Hepatocyte (in vitro differentiated cells): ENCODE measurements around the gene ASXL2. TPM values are rescaled to one million over a fixed set of nuclear protein-coding genes. Genes with fewer than 3 reads are reported as not detected.

ENCODE experiments used
- DNase-seq: peaks from one replicate; pipeline ENCODE4 v3.0.0-alpha.2; 2016; ENCODE audit warnings: low spot score
- H2AFZ ChIP-seq: fragments of 200-600 bp; sonication (generic); 2 replicates; pipeline ENCODE4 v1.6.0; 2016; ENCODE audit warnings: antibody characterized with exemption, mild to moderate bottlenecking
- H3K27ac ChIP-seq: fragments of 200-600 bp; sonication (generic); 2 replicates; pipeline ENCODE4 v1.5.1; 2016; ENCODE audit warnings: mild to moderate bottlenecking
- H3K27me3 ChIP-seq: fragments of 200-600 bp; sonication (generic); 2 replicates; pipeline ENCODE4 v1.6.1; 2016
- H3K36me3 ChIP-seq: fragments of 200-600 bp; sonication (generic); replicated peaks from 2 replicates; pipeline ENCODE4 v1.5.1; 2016; ENCODE audit warnings: low read depth; ENCODE audit not compliant: insufficient read depth
- H3K4me1 ChIP-seq: fragments of 200-600 bp; sonication (generic); 2 replicates; pipeline ENCODE4 v1.5.1; 2016; ENCODE audit warnings: mild to moderate bottlenecking, moderate library complexity; ENCODE audit not compliant: insufficient read depth
- H3K4me2 ChIP-seq: fragments of 200-600 bp; sonication (generic); 2 replicates; pipeline ENCODE4 v1.6.0; 2016
- H3K4me3 ChIP-seq: fragments of 200-600 bp; sonication (generic); 2 replicates; pipeline ENCODE4 v1.5.1; 2016; ENCODE audit warnings: mild to moderate bottlenecking
- H3K79me2 ChIP-seq: fragments of 200-600 bp; sonication (generic); 2 replicates; pipeline ENCODE4 v1.6.0; 2017; ENCODE audit warnings: mild to moderate bottlenecking
- H3K9me2 ChIP-seq: fragments of 200-600 bp; sonication (generic); replicated peaks from 2 replicates; pipeline ENCODE4 v1.6.0; 2017; ENCODE audit warnings: mild to moderate bottlenecking; ENCODE audit not compliant: insufficient read depth
- H3K9me3 ChIP-seq: fragments of 200-600 bp; sonication (generic); 2 replicates; pipeline ENCODE4 v1.5.1; 2016; ENCODE audit warnings: low read depth, mild to moderate bottlenecking
- H4K20me1 ChIP-seq: fragments of 200-600 bp; sonication (generic); 2 replicates; pipeline ENCODE4 v1.6.0; 2016; ENCODE audit warnings: mild to moderate bottlenecking; ENCODE audit not compliant: insufficient read depth, poor library complexity, severe bottlenecking
- CTCF ChIP-seq: fragments of 200-600 bp; sonication (generic); IDR thresholded peaks from 2 replicates; pipeline ENCODE4 v1.5.1; 2016; ENCODE audit warnings: antibody characterized with exemption, mild to moderate bottlenecking; ENCODE audit not compliant: poor library complexity
- EZH2 ChIP-seq: fragments of 200-600 bp; sonication (generic); IDR thresholded peaks from 2 replicates; pipeline ENCODE4 v1.6.1; 2016; ENCODE audit warnings: antibody characterized with exemption, mild to moderate bottlenecking, borderline replicate concordance
- EZH2phosphoT487 ChIP-seq: fragments of 200-600 bp; sonication (generic); IDR thresholded peaks from one replicate; pipeline ENCODE4 v1.6.1; 2018; ENCODE audit warnings: antibody characterized with exemption, mild to moderate bottlenecking, low read depth, moderate library complexity; ENCODE audit not compliant: unreplicated experiment, severe bottlenecking
- WGBS: methylation state at CpG from one replicate; pipeline ENCODE4 v1.1.6; 2016; ENCODE audit warnings: low lambda C conversion rate; ENCODE audit errors: missing lambda C conversion rate; 5-methylcytosine and 5-hydroxymethylcytosine counted together
- polyA plus RNA-seq: library from polyadenylated mRNA; unstranded; fragments of >200 nt; fragmentation: Nextera tagmentation; extraction: Ambion mirVana; gene quantifications from 2 replicates; pipeline ENCODE4 v1.2.1, GENCODE V29; 2016
- total RNA-seq: library from RNA; depleted of rRNA; stranded (reverse); fragments of >200 nt; gene quantifications from 2 replicates; pipeline ENCODE4 v1.2.3, GENCODE V29; 2014

ASXL2 gene
- total and polyA plus RNA-seq, 2 experiments from 2014 or later: 4.3 to 13.3 TPM

- H3K9me2 ChIP-seq: no peaks in the 10 kb centered on the region
- peaks cover 3% of the 10 kb centered on the region for H4K20me1 ChIP-seq
- no peaks in the 10 kb centered on the region for H3K36me3 ChIP-seq
- no peak overlapping the region for H2AFZ ChIP-seq
- H3K27me3 ChIP-seq: no peaks in the 10 kb centered on the region
- H3K79me2 ChIP-seq: peaks cover 5% of the 10 kb centered on the region
- no peak for DNase-seq
- no peak overlapping the region for H3K27ac ChIP-seq
- no peak overlapping the region for H3K4me3 ChIP-seq
- TF ChIP-seq CTCF (no peak), EZH2phosphoT487 (no peak), EZH2 (no peak)
- no peak overlapping the region for H3K4me2 ChIP-seq
- H3K9me3 ChIP-seq: no peaks in the 10 kb centered on the region
- 85% methylated on average over 4 of the region's 4 CpGs for WGBS
- no peaks in the 10 kb centered on the region for H3K4me1 ChIP-seq
Observed at GRCh38 chr2:25881764-25882163, 3.5 kb upstream of the ASXL2 start.

GRCh38 chr2:25879133-25879730 lies 945 bp upstream of the ASXL2 start:
- Histone ChIP-seq H2AFZ (peak overlapping the region; percentile 62), H3K36me3 (no peaks in the 10 kb centered on the region), H4K20me1 (peaks cover 23% of the 10 kb centered on the region), H3K27ac (peak overlapping the region; percentile 85), H3K27me3 (no peaks in the 10 kb centered on the region), H3K4me1 (no peaks in the 10 kb centered on the region), H3K4me3 (peak overlapping the region; percentile 21), H3K9me2 (no peaks in the 10 kb centered on the region), H3K79me2 (peaks cover 30% of the 10 kb centered on the region), H3K4me2 (peak overlapping the region; percentile 74), H3K9me3 (no peaks in the 10 kb centered on the region)
- DNase-seq: peak; percentile 45
- TF ChIP-seq EZH2: no peak
- TF ChIP-seq EZH2phosphoT487: no peak
- TF ChIP-seq CTCF: no peak
- WGBS: 70% methylated on average over 5 of the region's 5 CpGs

- H3K4me1 ChIP-seq: no peaks in the 10 kb centered on the region
- peak overlapping the region; percentile 93 for H3K4me3 ChIP-seq
- H3K27me3 ChIP-seq: no peaks in the 10 kb centered on the region
- DNase-seq: peak; percentile 58
- no peaks in the 10 kb centered on the region for H3K9me3 ChIP-seq
- WGBS: 1% methylated on average over 39 of the region's 64 CpGs
- peak overlapping the region; percentile 80 for H2AFZ ChIP-seq
- no peaks in the 10 kb centered on the region for H3K36me3 ChIP-seq
- H4K20me1 ChIP-seq: peaks cover 27% of the 10 kb centered on the region
- no peaks in the 10 kb centered on the region for H3K9me2 ChIP-seq
- peaks cover 46% of the 10 kb centered on the region for H3K79me2 ChIP-seq
- H3K4me2 ChIP-seq: peak overlapping the region; percentile 76
- TF ChIP-seq EZH2: no peak
- TF ChIP-seq CTCF: no peak
- no peak for TF ChIP-seq EZH2phosphoT487
- peak overlapping the region; percentile 93 for H3K27ac ChIP-seq
Observed at GRCh38 chr2:25877431-25878360, 591 bp downstream of the ASXL2 start.
